PC-9 (cell line): ENCODE data around the gene LSM14A. TPM values are rescaled to one million over a fixed set of nuclear protein-coding genes. Genes with fewer than 3 reads are reported as not detected.

Source experiments
- BruUV-seq: library from RNA; stranded (reverse); fragments of 400-500 nt; replicated peaks from 2 replicates; lab custom pipeline; 2021; lab: Mats Ljungman, UMichigan
- CTCF ChIA-PET: fragments of 300-600 bp; sonication (Branson Sonifier 250); formaldehyde crosslinking; loops from one replicate; lab custom pipeline; 2022; ENCODE audit warnings: antibody characterized with exemption; lab: Charles Lee
- POLR2A ChIA-PET: fragments of 300-600 bp; sonication (Branson Sonifier 250); formaldehyde crosslinking; loops from one replicate; lab custom pipeline; 2022; ENCODE audit warnings: antibody characterized with exemption; ENCODE audit not compliant: unreplicated experiment; lab: Charles Lee
- DNase-seq, 2 experiments: peaks; one replicate each; pipeline versions ENCODE4 v3.0.0 to v3.0.0-alpha.2; 2015 to 2022; ENCODE audit warnings: mixed read lengths in 1 of 2
- H2AFZ ChIP-seq: fragments of 200-600 bp; sonication (generic); 2 replicates; pipeline ENCODE4 v1.8.1; 2017; ENCODE audit warnings: antibody characterized with exemption
- H3F3A ChIP-seq: fragments of 200-600 bp; sonication (generic); 2 replicates; pipeline ENCODE4 v1.8.1; 2017; ENCODE audit warnings: antibody characterized with exemption, mild to moderate bottlenecking, low read depth; ENCODE audit not compliant: insufficient read depth
- H3K27ac ChIP-seq: fragments of 200-600 bp; sonication (generic); 2 replicates; pipeline ENCODE4 v1.6.1; 2016; ENCODE audit warnings: mixed run types
- H3K27me3 ChIP-seq: fragments of 200-600 bp; sonication (generic); 2 replicates; pipeline ENCODE4 v1.6.1; 2016; ENCODE audit warnings: low read depth, mixed run types; ENCODE audit not compliant: insufficient read depth
- H3K36me3 ChIP-seq: fragments of 200-600 bp; sonication (generic); 2 replicates; pipeline ENCODE4 v1.6.1; 2016; ENCODE audit warnings: low read depth, mixed run types
- H3K4me1 ChIP-seq: fragments of 200-600 bp; sonication (generic); replicated peaks from 2 replicates; pipeline ENCODE4 v1.6.1; 2016; ENCODE audit warnings: mixed run types; ENCODE audit not compliant: insufficient read depth
- H3K4me2 ChIP-seq: fragments of 200-600 bp; sonication (generic); 2 replicates; pipeline ENCODE4 v1.6.1; 2017; ENCODE audit warnings: mixed run types
- H3K4me3 ChIP-seq: fragments of 200-600 bp; sonication (generic); 2 replicates; pipeline ENCODE4 v1.6.1; 2016; ENCODE audit warnings: mixed run types
- H3K79me2 ChIP-seq: fragments of 200-600 bp; sonication (generic); 2 replicates; pipeline ENCODE4 v1.6.1; 2017; ENCODE audit warnings: low read depth, mixed run types
- H3K9me2 ChIP-seq: fragments of 200-600 bp; sonication (generic); 2 replicates; pipeline ENCODE4 v1.8.1; 2017; ENCODE audit warnings: mild to moderate bottlenecking; ENCODE audit not compliant: insufficient read depth
- H3K9me3 ChIP-seq: fragments of 200-600 bp; sonication (generic); 2 replicates; pipeline ENCODE4 v1.8.1; 2016; ENCODE audit warnings: low read depth; ENCODE audit not compliant: insufficient read depth
- H4K20me1 ChIP-seq: fragments of 200-600 bp; sonication (generic); 2 replicates; pipeline ENCODE4 v1.8.1; 2017; ENCODE audit not compliant: insufficient read depth
- EZH2 ChIP-seq: fragments of 200-600 bp; sonication (generic); IDR thresholded peaks from 2 replicates; pipeline ENCODE4 v1.8.0; 2017; ENCODE audit warnings: antibody characterized with exemption, low read depth
- intact Hi-C: fragments of 100-400 bp; cut with micrococcal nuclease; formaldehyde crosslinking; loops from one replicate; pipeline ENCODE4 v1.10.0; 2022; ENCODE audit not compliant: unreplicated experiment
- total RNA-seq: library from RNA; stranded (reverse); gene quantifications from 2 replicates; pipeline ENCODE4 v1.2.3, GENCODE V29; 2021
- TF ChIP-seq, protein P1 (sequence below): fragments of 200-600 bp; sonication (generic); conservative IDR thresholded peaks from 2 replicates; pipeline ENCODE4 v1.6.1; 2017; ENCODE audit warnings: mixed run types, antibody characterized with exemption, mild to moderate bottlenecking, moderate library complexity

The LSM14A gene
- total RNA-seq, 1 experiment from 2014 or later = 169 TPM

DNA sequence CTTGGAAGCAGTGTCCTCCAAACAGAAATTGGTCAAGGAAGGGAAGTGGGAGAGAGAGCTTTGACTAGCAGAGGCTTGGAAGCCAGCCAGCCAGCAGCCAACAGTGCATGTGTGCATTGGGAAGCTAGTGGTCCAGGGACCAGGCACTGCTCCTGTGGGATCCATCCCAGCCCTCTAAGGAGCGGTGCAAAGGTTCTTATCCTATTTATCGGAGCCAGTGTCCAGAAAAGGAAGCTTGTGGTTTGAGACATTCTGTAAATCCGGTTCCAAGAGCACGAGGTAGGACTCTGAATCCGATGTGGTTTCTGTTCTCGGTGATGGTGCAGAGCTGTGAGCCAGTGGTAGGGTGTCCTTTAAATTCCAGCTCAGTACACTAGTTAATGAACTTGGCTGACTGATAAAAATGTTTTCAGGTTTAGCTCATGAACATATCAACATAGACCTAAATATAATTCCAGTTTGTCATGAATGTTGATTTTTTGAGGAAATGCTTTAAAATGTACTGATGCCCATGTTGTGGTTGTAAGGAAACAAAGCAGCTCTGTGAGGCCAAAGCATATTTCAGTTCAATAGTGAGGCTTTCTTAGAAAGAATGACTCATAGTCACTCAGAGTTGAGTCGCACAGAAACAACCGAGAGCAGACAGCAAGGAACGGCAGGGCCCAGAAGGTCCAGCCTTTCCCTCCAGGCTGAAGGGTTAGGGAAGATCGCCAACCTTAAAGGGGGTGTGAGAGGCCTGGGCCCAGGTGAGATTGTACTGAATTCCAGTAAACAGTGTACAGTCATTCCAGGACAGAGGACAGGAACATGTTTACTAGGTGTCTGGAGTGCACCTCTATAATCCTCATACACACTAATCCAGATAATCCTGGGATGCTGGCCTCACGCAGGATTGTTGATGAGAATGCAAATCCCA lies 60.5 kb downstream of the LSM14A start:
- POLR2A ChIA-PET = interaction anchor here (0.6 kb wide), 2 partner anchors 27 to 103 kb away, joined by 3 to 13 read pairs; no protein-coding TSS in a partner anchor
- Histone ChIP-seq H3F3A (peaks cover 28% of the 10 kb centered on the region), H4K20me1 (peaks cover 20% of the 10 kb centered on the region), H2AFZ (no peak overlapping the region), H3K4me1 (peaks cover 17% of the 10 kb centered on the region), H3K9me3 (no peaks in the 10 kb centered on the region), H3K4me3 (no peak overlapping the region), H3K4me2 (peak overlapping the region; percentile 32), H3K27ac (peak overlapping the region; percentile 51), H3K9me2 (no peaks in the 10 kb centered on the region), H3K79me2 (no peaks in the 10 kb centered on the region), H3K36me3 (0 out of 2 replicates have a peak, but pooled peaks cover 14% of the 10 kb centered on the region), H3K27me3 (no peaks in the 10 kb centered on the region)
- CTCF ChIA-PET = interaction anchor here (0.5 to 1.0 kb wide), 3 partner anchors 12 to 114 kb away, joined by 3 to 14 read pairs (median 5); no protein-coding TSS in a partner anchor
- TF ChIP-seq, protein P1, sequence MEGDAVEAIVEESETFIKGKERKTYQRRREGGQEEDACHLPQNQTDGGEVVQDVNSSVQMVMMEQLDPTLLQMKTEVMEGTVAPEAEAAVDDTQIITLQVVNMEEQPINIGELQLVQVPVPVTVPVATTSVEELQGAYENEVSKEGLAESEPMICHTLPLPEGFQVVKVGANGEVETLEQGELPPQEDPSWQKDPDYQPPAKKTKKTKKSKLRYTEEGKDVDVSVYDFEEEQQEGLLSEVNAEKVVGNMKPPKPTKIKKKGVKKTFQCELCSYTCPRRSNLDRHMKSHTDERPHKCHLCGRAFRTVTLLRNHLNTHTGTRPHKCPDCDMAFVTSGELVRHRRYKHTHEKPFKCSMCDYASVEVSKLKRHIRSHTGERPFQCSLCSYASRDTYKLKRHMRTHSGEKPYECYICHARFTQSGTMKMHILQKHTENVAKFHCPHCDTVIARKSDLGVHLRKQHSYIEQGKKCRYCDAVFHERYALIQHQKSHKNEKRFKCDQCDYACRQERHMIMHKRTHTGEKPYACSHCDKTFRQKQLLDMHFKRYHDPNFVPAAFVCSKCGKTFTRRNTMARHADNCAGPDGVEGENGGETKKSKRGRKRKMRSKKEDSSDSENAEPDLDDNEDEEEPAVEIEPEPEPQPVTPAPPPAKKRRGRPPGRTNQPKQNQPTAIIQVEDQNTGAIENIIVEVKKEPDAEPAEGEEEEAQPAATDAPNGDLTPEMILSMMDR = no peak
- TF ChIP-seq EZH2 = no peak
- no TSS peak for BruUV-seq
- intact Hi-C loops = loop anchor here (1.0 to 2.0 kb wide), 2 partner anchors 15 to 104 kb away; no protein-coding TSS in a partner anchor
- DNase-seq = peak; percentile 64 to 87

GRCh38 chr19:34235425-34235940 lies 63.2 kb downstream of the LSM14A start:
- Histone ChIP-seq H3K9me2 (no peaks in the 10 kb centered on the region), H3K36me3 (no peaks in the 10 kb centered on the region), H3K27me3 (no peaks in the 10 kb centered on the region), H3K27ac (no peak overlapping the region), H3K4me1 (peaks cover 17% of the 10 kb centered on the region), H3K4me3 (no peak overlapping the region), H2AFZ (no peak overlapping the region), H3K9me3 (no peaks in the 10 kb centered on the region), H3K79me2 (no peaks in the 10 kb centered on the region), H4K20me1 (peaks cover 13% of the 10 kb centered on the region), H3K4me2 (no peak overlapping the region), H3F3A (peaks cover 28% of the 10 kb centered on the region)
- intact Hi-C loops = no loop called here
- POLR2A ChIA-PET = no interaction called here
- DNase-seq = no peak
- TF ChIP-seq EZH2 = no peak
- TF ChIP-seq, protein P1 = no peak
- CTCF ChIA-PET = no interaction called here
- BruUV-seq = no TSS peak

- TF ChIP-seq, protein P1 = no peak
- Histone ChIP-seq H3K27ac (no peak overlapping the region), H3K4me3 (no peak overlapping the region), H4K20me1 (peaks cover 7% of the 10 kb centered on the region; the same call in 1 of the 2 replicates), H3K9me3 (no peaks in the 10 kb centered on the region), H3K4me1 (peaks cover 17% of the 10 kb centered on the region), H3F3A (peaks cover 24% of the 10 kb centered on the region), H3K4me2 (no peak overlapping the region), H3K79me2 (no peaks in the 10 kb centered on the region), H3K36me3 (no peaks in the 10 kb centered on the region), H2AFZ (no peak overlapping the region), H3K9me2 (no peaks in the 10 kb centered on the region), H3K27me3 (no peaks in the 10 kb centered on the region)
- no peak for DNase-seq
- BruUV-seq = no TSS peak
- ChIA-PET CTCF (no interaction called here), POLR2A (no interaction called here)
- intact Hi-C loops = no loop called here
Observed at GRCh38 chr19:34236035-34236987, 64.0 kb downstream of the LSM14A start.
